Hippocampal formation (tissue), 2 donors: ENCODE measurements around the gene UNC5B.
"Not testable (repeated sequence)": the region's sequence is repeated elsewhere in the genome, so short reads cannot be mapped to it uniquely, and the experiment has no call there.

Experiments used
- DNase-seq, 2 donors: peaks; one replicate each; lab custom pipeline; 2025; lab: John Stamatoyannopoulos, UW

Gene UNC5B

GRCh38 chr10:71267508-71268240 lies 55.3 kb downstream of the UNC5B start:
- DNase-seq = no peak

GRCh38 chr10:71268247-71268691 lies 55.9 kb downstream of the UNC5B start:
- DNase-seq = peak; percentile 19 to 50

DNA sequence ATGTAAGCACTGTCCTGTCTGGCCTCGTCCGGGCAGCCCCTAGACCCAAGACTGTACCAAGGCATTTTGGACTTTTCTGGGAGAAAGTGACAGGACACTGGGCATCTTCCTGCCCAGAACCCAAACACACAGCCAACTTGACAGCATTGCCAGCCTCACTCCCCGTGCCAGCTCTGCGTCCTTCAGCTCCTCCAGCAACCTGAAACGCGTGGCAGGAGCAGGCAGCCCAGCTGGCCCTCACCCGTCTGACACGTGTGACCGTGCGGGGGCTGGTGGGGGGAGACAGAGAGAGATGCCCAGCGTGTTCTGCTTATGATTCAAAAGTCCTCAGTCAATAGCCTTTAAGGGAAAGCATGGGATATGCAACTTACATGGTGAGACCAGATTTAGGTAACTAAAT lies 56.4 kb downstream of the UNC5B start:
- peak in 1 of 2 donors; percentile 50 for DNase-seq

GRCh38 chr10:71269301-71270288 lies 57.2 kb downstream of the UNC5B start:
- no peak for DNase-seq

GRCh38 chr10:71270301-71271220 lies 58.2 kb downstream of the UNC5B start:
- peak; percentile 65 for DNase-seq

DNA sequence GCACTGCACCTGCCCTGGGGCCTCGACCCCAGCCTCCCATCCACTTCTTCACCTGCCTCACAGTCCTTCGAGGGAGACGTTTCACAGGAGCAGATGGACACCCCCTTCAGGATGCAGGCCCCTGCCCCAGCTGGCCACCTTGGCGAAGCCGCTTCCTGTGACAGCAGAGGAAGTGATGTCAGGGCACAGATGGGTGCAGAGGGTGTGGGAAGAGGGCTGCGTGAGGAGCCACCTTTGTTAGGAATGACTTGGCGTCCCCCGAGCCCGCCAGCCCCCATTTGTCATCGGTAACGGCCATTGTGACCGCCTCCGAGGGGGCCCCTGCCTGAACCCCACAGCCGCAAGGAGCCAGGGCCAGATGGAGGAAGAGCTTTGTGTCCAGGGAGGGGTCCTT lies 59.3 kb downstream of the UNC5B start:
- no peak for DNase-seq

GRCh38 chr10:71272056-71272771 lies 59.8 kb downstream of the UNC5B start:
- no peak for DNase-seq

GRCh38 chr10:71272974-71273373 lies 60.6 kb downstream of the UNC5B start:
- DNase-seq = not testable (repeated sequence)

- DNase-seq = no peak
Measured at GRCh38 chr10:71273506-71273905, 61.1 kb downstream of the UNC5B start.

DNA sequence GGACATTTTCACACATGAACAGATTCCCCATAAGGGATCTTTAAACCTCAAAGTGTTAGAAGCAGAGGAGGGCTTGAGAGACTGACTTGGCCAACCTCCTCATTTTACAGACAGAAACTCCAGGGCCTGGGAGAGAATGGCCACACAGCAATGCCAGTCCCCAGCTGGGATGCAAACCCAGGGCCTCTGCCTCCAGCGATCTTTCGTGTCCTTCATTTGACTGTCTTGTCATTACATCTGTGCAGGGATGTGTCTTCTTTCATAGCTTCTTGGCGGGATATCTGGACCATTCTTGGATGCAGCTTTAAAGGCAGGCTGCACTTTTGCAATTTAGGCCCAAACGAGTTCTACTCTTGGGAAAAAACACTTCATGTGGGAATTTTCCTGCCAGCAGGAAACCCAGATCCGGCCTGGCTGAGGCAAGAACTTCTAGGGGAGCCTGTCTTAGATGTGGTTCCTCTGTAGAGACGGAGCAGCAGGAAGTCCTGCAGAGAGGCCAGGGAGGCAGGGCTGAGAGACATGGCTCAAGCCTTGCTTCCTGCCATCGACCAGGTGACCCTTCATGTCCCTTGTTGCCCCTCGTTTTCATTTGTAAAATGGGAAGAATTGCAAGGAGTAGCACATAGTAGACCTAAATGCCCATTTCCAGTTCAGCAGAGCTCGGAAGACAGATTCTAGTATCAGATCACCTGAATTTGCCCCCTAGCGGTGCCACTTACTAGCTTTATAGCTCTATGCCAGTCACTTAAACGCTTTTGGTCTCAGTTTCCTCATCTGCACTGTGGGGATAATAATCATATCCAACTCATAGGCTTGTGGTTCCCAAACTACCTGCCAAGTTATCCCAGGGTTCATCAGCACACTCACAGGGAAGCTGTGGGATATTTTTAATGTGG lies 62.8 kb downstream of the UNC5B start:
- DNase-seq = no peak

DNA sequence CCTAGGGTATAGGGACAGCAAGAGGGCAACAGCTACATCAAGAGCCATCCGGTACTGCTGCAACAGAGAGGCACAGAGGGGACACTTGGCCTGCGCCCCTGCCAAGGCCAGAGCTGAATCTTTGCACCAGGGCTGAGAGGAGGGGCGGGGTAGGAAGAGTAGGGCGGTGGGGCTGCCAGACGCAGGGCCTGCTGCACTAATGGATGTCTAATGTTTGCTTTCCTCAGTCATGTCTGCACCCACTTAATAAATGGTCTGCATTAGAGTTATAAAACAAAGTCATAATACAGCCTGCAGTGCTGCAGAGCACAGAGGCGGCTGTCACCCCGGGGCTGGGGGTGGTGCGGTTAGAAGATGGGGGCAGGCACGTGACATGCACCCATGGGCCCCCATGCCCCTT lies 64.5 kb downstream of the UNC5B start:
- no peak for DNase-seq

DNA sequence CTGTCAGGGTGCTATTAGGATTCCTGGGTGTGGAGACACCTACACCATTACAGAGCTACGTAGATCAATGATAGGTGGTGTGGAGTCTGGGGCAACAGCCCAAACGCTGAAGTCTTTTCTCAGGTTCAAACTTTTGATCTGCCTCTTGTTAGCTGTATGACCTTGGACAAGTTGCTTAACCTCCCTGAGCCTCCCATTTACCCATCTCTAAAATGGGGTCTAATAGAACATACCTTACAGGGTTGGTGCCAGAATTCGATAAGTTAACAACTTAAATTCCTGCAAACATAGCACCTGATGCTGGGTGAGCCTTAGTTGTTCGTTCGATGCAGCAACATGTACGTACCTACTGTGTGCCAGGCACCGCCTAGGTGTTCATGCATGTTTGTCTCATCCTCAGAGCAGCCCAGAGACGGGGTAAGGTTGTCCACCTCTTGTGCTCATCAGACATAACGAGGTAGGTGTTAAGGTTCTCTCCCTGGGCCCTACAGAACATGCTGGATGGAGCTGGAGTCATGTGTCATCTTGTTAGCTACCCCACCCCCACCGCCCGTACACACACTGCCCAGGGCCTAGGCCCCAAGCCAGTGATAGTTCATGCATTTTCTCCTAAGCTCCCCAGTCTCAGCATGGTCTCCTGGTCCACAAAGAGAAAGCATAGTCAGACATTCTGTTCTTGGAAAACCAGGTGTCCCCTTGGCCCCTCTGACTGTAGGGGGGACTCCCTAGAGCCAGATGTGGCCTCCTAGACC lies 65.7 kb downstream of the UNC5B start:
- DNase-seq = no peak

DNA sequence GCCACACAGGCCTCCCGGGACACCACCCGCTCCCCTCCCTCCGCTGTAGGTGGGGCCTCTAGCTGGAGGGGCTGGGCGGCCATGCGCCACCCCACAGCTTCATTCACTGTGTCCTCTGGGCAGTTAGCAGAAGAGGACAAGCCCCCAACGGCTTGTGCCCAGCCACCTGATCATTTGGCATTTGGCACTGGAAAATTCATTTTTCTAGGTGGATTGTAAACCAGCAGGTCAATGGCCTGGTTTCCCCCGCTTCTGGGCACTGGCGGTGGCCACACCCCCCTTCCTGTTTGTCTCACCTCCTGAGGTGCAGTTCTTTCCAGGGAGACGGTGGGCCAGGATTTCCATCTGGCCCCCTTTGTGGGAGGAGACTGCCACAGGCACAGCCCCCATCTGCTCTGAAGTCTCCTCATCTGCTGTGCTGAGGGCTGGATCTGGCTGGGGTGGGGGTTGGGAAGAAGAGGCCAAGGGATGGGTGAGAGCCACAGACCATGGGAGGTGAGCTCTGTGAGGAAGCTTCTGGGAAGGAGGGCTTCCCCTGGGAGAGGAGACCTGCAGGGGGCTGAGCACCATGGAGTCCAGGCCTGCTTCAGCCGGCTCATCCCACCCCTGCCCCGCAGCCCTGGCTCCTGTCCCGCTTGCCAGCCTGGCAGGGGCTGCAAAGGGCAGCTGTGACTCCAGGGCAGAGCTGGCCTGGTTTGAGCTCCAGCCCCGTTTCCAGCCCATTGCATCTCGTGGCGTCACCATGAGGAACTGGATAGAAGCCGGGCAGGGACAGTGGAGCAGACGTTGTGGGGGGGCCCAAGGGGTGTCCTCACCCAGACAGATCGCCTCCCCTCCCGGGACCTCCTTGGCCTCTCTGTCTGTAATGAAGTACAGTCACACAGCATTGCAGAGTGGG lies 66.6 kb downstream of the UNC5B start:
- peak in 1 of 2 donors; percentile 68 for DNase-seq

DNA sequence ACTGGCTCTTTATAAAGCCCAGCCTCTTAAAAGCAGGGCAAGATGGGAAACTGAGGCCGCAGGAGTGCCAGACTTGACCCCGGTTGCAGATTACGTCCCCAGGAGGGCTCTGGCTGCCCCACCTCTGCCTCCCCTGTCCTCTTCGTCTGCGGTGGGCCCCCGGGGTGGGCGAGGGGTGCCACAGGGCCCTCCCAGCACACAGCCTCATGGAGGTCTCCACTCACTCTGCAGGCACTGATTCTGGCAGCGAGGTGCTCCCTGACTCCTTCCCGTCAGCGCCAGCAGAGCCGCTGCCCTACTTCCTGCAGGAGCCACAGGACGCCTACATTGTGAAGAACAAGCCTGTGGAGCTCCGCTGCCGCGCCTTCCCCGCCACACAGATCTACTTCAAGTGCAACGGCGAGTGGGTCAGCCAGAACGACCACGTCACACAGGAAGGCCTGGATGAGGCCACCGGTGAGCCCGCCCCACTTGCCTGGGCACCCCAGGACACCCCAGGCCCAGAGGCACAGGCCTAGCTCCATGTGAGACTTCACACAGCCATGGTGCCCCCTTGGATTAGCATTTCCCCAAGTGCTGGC lies 67.3 kb downstream of the UNC5B start:
- DNase-seq = no peak

DNA sequence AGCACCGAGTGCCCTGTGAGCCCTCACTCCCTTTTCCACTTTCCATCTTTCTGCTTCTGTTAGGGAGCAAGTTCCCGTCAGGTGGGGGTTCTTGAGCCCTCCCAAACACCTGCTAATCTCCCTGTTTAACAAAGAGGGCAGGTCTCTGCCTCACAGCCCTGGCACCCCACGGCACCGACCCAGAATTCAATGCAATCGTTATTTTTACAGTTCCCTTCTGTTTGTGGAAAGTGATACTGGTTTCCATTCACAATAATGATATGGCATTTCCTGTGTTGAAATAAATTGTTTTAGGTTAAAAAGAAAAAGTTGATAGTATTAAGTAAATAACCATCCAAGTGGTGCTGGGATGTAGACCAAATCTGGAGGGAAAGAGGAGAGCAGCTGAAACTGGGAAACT lies 67.8 kb downstream of the UNC5B start:
- DNase-seq = no peak

- no peak for DNase-seq
Measured at GRCh38 chr10:71280825-71281224, 68.5 kb downstream of the UNC5B start.

GRCh38 chr10:71281646-71282322 lies 69.4 kb downstream of the UNC5B start:
- no peak for DNase-seq
